C4-2B (cell line): ENCODE data around the gene PPP1R27.

ENCODE experiments used
- H3K27ac ChIP-seq: fragments of 450-650 bp; 2 replicates; pipeline ENCODE4 v1.5.1; 2017
- ZFX ChIP-seq: fragments of 450-650 bp; IDR thresholded peaks from 2 replicates; pipeline ENCODE4 v1.6.1; 2017
- TF ChIP-seq, protein P1 (sequence below): fragments of 450-650 bp; conservative IDR thresholded peaks from 2 replicates; pipeline ENCODE4 v1.5.1; 2017; ENCODE audit warnings: mild to moderate bottlenecking

The PPP1R27 gene

DNA sequence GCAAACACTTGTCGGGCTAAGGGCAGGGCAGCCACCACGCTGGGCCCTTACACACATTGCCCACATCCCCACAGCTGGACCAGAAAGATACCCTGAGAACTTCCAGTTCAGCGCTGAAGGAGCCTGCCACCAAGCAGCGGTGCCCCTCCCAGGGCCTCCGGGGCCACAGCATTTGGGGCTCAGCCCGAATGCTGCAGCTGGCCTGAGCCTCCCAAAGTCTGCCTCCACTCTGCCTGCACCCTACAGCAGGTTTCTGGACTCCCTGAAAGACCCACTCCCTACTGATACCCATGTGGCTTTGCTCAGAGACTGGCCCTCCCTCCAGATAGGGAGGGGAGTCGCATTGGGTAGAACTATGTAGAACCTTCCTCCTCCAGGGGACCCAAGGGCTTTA, 3.3 kb downstream of the PPP1R27 start:
- peak overlapping the region; percentile 96; the same call in 1 of the 2 replicates for H3K27ac ChIP-seq
- TF ChIP-seq ZFX: no peak

DNA sequence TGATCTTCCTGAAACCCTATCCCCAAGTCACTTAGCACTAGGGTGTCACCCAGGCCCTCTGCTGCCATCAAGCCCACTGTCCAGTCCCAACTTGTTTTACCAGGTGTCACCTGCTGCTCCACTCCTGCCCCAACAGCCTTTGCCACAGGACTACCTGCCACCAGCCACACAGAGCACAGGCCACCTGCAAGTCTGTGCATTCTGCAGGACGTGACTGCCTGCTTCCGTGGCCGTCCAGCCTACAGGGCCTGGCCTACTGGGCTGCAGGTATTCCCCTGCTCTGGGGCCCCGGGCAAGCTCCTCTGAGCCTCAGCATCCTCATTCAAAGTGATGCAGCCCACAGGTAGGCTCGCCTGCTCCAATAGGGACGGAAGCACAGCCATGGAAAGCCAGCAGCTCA, 5.0 kb downstream of the PPP1R27 start:
- TF ChIP-seq ZFX: no peak
- TF ChIP-seq, protein P1, sequence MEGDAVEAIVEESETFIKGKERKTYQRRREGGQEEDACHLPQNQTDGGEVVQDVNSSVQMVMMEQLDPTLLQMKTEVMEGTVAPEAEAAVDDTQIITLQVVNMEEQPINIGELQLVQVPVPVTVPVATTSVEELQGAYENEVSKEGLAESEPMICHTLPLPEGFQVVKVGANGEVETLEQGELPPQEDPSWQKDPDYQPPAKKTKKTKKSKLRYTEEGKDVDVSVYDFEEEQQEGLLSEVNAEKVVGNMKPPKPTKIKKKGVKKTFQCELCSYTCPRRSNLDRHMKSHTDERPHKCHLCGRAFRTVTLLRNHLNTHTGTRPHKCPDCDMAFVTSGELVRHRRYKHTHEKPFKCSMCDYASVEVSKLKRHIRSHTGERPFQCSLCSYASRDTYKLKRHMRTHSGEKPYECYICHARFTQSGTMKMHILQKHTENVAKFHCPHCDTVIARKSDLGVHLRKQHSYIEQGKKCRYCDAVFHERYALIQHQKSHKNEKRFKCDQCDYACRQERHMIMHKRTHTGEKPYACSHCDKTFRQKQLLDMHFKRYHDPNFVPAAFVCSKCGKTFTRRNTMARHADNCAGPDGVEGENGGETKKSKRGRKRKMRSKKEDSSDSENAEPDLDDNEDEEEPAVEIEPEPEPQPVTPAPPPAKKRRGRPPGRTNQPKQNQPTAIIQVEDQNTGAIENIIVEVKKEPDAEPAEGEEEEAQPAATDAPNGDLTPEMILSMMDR: no peak

GRCh38 chr17:81828656-81829055, 6.2 kb downstream of the PPP1R27 start:
- TF ChIP-seq, protein P1: no peak
- TF ChIP-seq ZFX: no peak
- no peak overlapping the region for H3K27ac ChIP-seq

More for the DNA sequence above, 5.0 kb downstream of the PPP1R27 start:
- no peak overlapping the region for H3K27ac ChIP-seq

- no peak for TF ChIP-seq ZFX
- TF ChIP-seq, protein P1: no peak; the same call in 1 of the 2 replicates
- H3K27ac ChIP-seq: no peak overlapping the region
Observed at GRCh38 chr17:81825841-81826466, 8.9 kb downstream of the PPP1R27 start.

GRCh38 chr17:81824595-81824994, 10.3 kb downstream of the PPP1R27 start:
- TF ChIP-seq ZFX: no peak
- TF ChIP-seq, protein P1: no peak

DNA sequence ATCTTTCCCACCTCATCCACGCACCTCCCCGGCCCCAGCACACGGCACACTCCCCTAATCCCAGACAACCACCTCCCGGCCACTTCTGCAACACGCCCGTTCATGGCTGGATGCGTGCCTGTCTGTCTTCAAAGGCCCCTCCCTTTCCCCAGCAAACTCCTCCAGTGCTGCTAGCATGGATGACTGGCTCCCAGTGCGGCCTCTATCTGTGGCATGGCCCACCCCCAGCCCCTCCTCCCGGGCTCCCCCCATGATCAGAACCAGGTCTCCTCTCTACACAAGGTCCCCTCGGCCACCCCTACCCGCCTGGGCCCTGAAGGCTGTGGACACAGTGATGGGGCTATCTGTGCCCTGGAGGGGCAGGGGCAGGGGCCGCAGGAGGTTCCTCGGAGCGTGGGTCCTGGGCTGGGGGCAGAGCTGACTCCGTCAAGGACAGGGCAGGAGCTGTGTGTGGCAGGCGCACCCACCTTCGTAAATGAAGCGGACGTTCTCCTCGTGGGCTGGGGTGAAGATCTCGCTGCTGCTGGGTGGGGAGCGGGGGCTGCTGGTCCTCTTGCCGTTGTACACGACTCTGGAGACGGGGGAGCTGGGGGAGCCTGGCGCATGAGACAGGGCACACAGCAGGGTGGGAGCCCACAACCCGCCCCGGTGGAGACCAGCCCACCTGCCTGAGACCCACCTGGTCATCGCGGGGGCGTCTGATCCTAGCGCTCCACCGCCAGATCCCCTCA, 10.9 kb downstream of the PPP1R27 start:
- H3K27ac ChIP-seq: peak overlapping the region; percentile 96
- TF ChIP-seq, protein P1: no peak
- no peak for TF ChIP-seq ZFX

More at GRCh38 chr17:81824595-81824994, 10.3 kb downstream of the PPP1R27 start:
- no peak overlapping the region for H3K27ac ChIP-seq

DNA sequence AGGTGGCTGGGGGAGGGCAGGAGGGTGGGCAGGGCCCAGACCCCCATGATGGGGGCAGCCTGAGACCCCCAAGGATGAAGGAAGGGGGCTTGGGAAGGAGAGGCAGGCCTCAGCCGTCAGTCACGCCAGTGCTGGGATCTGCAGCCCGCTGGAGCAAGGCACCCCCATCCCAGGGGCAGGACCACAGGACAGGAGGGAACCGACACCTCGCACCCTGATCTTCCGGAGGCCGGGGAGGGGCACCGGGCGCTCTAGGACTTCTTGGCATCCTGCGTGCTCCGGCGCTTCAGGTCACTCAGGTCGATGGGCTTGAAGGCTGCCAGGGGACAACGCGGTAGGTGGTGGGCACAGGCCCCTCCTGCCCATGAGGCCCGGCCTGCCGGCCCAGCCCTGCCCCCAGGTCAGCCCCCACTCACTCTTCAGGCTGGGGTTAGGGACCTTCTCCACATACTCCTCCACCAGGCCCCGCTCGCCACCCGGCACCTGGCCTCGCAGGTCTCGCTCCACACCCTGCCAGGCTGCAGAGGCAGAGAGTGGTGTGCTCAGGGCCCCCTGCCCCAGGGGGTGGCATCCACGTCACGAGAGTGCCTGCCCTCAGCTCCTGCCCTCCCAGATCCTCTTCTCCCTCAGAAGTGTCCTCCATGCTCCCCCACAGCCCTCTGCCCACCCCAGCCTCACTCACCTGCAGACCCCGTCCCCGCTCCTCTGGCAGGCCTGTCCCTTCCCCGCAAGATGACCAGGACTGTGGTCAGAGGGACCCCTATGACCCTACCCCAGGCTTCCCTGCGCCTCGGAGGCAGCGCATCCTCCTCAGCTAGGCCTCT, 11.6 kb downstream of the PPP1R27 start:
- H3K27ac ChIP-seq: peak overlapping the region; percentile 96
- TF ChIP-seq, protein P1: no peak
- no peak for TF ChIP-seq ZFX
